Panc1 (cell line): ENCODE measurements around the gene DGLUCY. TPM values are rescaled to one million over a fixed set of nuclear protein-coding genes. Genes with fewer than 3 reads are reported as not detected.

Experiments
- ATAC-seq: fragments of 200-7000 bp; cut with Tn5 transposase; 2 replicates; pipeline ENCODE4 v1.9.1; 2020; ENCODE audit warnings: mild to moderate bottlenecking, moderate library complexity
- BruUV-seq: library from RNA; stranded (reverse); fragments of 400-500 nt; replicated peaks from 2 replicates; lab custom pipeline; 2021; lab: Mats Ljungman, UMichigan
- CTCF ChIA-PET: fragments of 300-600 bp; sonication (Branson Sonifier 250); formaldehyde crosslinking; loops from one replicate; lab custom pipeline; 2022; ENCODE audit warnings: antibody characterized with exemption; lab: Charles Lee
- POLR2A ChIA-PET: fragments of 300-600 bp; sonication (Branson Sonifier 250); formaldehyde crosslinking; loops from one replicate; lab custom pipeline; 2022; ENCODE audit warnings: antibody characterized with exemption; lab: Charles Lee
- DNase-seq: peaks from one replicate; pipeline ENCODE4 v3.0.0-alpha.2; 2010; ENCODE audit warnings: low read depth, low spot score
- H3K27ac ChIP-seq: 2 replicates; pipeline ENCODE4 v1.5.1; 2011; ENCODE audit warnings: mild to moderate bottlenecking, low read length, inconsistent platforms
- H3K27me3 ChIP-seq: fragments of 200-500 bp; sonication (Bioruptor generic); 2 replicates; pipeline ENCODE4 v1.6.0; 2014; ENCODE audit warnings: low read length, inconsistent platforms; ENCODE audit not compliant: control insufficient read depth, insufficient read depth
- H3K36me3 ChIP-seq: fragments of 200-500 bp; sonication (Bioruptor generic); 2 replicates; pipeline ENCODE4 v1.5.1; 2014; ENCODE audit warnings: inconsistent platforms, mild to moderate bottlenecking, low read length, moderate library complexity; ENCODE audit not compliant: control insufficient read depth, insufficient read depth
- H3K4me1 ChIP-seq: 2 replicates; pipeline ENCODE4 v1.5.1; 2011; ENCODE audit warnings: inconsistent platforms, mild to moderate bottlenecking, low read length, moderate library complexity; ENCODE audit not compliant: control insufficient read depth, insufficient read depth
- H3K4me3 ChIP-seq, 2 experiments: 2 replicates each; pipeline ENCODE4 v1.5.1; 2011 to 2012; ENCODE audit warnings: low read depth in 2 of 2, low read length in 2 of 2, mild to moderate bottlenecking in 2 of 2, inconsistent platforms in 1 of 2, moderate library complexity in 1 of 2
- H3K9me3 ChIP-seq: fragments of 200-500 bp; sonication (Bioruptor generic); 2 replicates; pipeline ENCODE4 v1.5.1; 2014; ENCODE audit warnings: low read depth, mild to moderate bottlenecking, inconsistent platforms, low read length, moderate library complexity; ENCODE audit not compliant: control insufficient read depth, insufficient read depth
- CTCF ChIP-seq: fragments of 450-650 bp; IDR thresholded peaks from 2 replicates; pipeline ENCODE4 v1.5.1; 2017; ENCODE audit warnings: mild to moderate bottlenecking
- POLR2AphosphoS5 ChIP-seq: IDR thresholded peaks from 2 replicates; pipeline ENCODE4 v1.6.1; 2012; ENCODE audit warnings: mild to moderate bottlenecking, low read depth, low read length, moderate library complexity
- REST ChIP-seq, 2 experiments: IDR thresholded peaks; 2 replicates each; pipeline ENCODE4 v1.6.1; 2011 to 2012; ENCODE audit warnings: low read depth in 2 of 2, control low read depth in 1 of 2, low read length in 1 of 2, mild to moderate bottlenecking in 1 of 2, moderate library complexity in 1 of 2; ENCODE audit not compliant: insufficient read depth in 1 of 2
- SIN3A ChIP-seq: IDR thresholded peaks from 2 replicates; pipeline ENCODE4 v1.6.1; 2012; ENCODE audit warnings: low read depth, mild to moderate bottlenecking, low read length, moderate library complexity, borderline replicate concordance; ENCODE audit not compliant: insufficient read depth
- TCF7L2 ChIP-seq: IDR thresholded peaks from 2 replicates; pipeline ENCODE4 v1.6.1; 2011; ENCODE audit warnings: mild to moderate bottlenecking, low read depth, low read length, inconsistent platforms
- in situ Hi-C: cut with HindIII; loops from 2 replicates; pipeline ENCODE4 v1.10.0; 2016; ENCODE audit warnings: low sequenced_read_pairs, low pct_unique_long_range_greater_than_20kb
- intact Hi-C: fragments of 100-400 bp; cut with micrococcal nuclease; formaldehyde crosslinking; loops from one replicate; pipeline ENCODE4 v1.10.0; 2022; ENCODE audit not compliant: unreplicated experiment
- total RNA-seq: library from RNA; stranded (reverse); gene quantifications from one replicate; pipeline ENCODE4 v1.2.1, GENCODE V29; 2021; ENCODE audit not compliant: unreplicated experiment

The DGLUCY gene
- total RNA-seq, 1 experiment from 2014 or later = 21.3 TPM

GRCh38 chr14:91167380-91167770 lies 53.5 kb downstream of the DGLUCY start:
- ATAC-seq (no peak), DNase-seq (no peak)
- ChIA-PET POLR2A (interaction anchor here (0.6 kb wide), 1 partner anchor 49 kb away, joined by 4 read pairs; no protein-coding TSS in a partner anchor), CTCF (no interaction called here)
- TF ChIP-seq POLR2AphosphoS5 = no peak
- no peak for TF ChIP-seq TCF7L2
- no peak for TF ChIP-seq SIN3A
- no peak for TF ChIP-seq CTCF
- TF ChIP-seq REST (IDR thresholded peaks at IDR 0.05; ENCODE audit: insufficient read depth in 1 of 2, low read depth in 2 of 2, low read length in 1 of 2) = no peak
- no peaks in the 10 kb centered on the region for H3K4me1 ChIP-seq
- no peaks in the 10 kb centered on the region for H3K36me3 ChIP-seq
- BruUV-seq = no TSS peak
- H3K27me3 ChIP-seq = no peaks in the 10 kb centered on the region
- in situ Hi-C loops = no loop called here
- H3K4me3 ChIP-seq = no peak overlapping the region
- H3K27ac ChIP-seq = no peak overlapping the region
- no peaks in the 10 kb centered on the region for H3K9me3 ChIP-seq
- intact Hi-C loops = no loop called here

GRCh38 chr14:91169951-91170350 lies 56.1 kb downstream of the DGLUCY start:
- no peaks in the 10 kb centered on the region for H3K36me3 ChIP-seq
- DNase-seq (no peak), ATAC-seq (no peak)
- no peaks in the 10 kb centered on the region for H3K9me3 ChIP-seq
- H3K4me3 ChIP-seq = no peak overlapping the region
- no peak overlapping the region for H3K27ac ChIP-seq
- CTCF ChIA-PET = no interaction called here
- H3K4me1 ChIP-seq = no peaks in the 10 kb centered on the region
- no TSS peak for BruUV-seq
- in situ Hi-C loops = no loop called here
- H3K27me3 ChIP-seq = no peaks in the 10 kb centered on the region
- intact Hi-C loops = no loop called here
- POLR2A ChIA-PET = no interaction called here
- no peak for TF ChIP-seq POLR2AphosphoS5
- no peak for TF ChIP-seq TCF7L2
- TF ChIP-seq REST (IDR thresholded peaks at IDR 0.05; ENCODE audit: insufficient read depth in 1 of 2, low read depth in 2 of 2, low read length in 1 of 2) = no peak
